ENCODE measurements around the gene CARD11.

DNA sequence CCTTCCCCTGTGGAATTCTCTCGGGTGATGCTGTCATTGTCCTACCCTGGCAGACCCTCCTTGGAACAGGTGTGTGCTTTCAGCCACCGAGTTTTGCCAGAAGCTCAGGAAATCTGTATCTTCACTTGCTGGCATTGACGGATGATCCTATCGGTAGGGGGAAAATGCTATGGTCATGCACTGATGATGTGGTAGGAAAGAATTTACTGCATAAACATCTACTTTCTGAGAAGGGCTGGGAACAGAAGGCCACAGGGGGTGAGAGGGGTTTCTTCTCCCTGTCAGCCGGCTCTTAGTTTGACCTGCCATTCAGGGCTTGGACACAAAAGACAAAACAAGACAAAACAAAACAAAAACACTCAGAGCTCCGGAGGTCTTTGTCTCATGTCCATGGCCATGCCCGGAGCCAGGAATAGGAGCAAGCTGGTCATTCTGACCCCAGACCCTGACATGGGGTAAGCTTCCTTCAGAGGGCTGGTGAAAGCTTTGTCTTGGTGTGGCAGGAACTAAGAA, 43.6 kb upstream of the CARD11 start:
- TF ChIP-seq, protein P1, sequence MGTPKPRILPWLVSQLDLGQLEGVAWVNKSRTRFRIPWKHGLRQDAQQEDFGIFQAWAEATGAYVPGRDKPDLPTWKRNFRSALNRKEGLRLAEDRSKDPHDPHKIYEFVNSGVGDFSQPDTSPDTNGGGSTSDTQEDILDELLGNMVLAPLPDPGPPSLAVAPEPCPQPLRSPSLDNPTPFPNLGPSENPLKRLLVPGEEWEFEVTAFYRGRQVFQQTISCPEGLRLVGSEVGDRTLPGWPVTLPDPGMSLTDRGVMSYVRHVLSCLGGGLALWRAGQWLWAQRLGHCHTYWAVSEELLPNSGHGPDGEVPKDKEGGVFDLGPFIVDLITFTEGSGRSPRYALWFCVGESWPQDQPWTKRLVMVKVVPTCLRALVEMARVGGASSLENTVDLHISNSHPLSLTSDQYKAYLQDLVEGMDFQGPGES (IDR thresholded peaks at IDR 0.05; ENCODE audit: low read depth, low read length), result no peak
- no peak for TF ChIP-seq MAX (IDR thresholded peaks at IDR 0.05; ENCODE audit: low read depth)
- TF ChIP-seq USF1 (IDR thresholded peaks at IDR 0.05; ENCODE audit: borderline replicate concordance, low read depth), result no peak
- TF ChIP-seq NRF1 (IDR thresholded peaks at IDR 0.05; ENCODE audit: low read depth, low read length), result no peak
- TF ChIP-seq YY1 (IDR thresholded peaks at IDR 0.05; ENCODE audit: low read depth), result no peak
- no peak for TF ChIP-seq POLR2AphosphoS5 (IDR thresholded peaks at IDR 0.05; ENCODE audit: low read depth, low read length)
- no peak for TF ChIP-seq FOXM1 (IDR thresholded peaks at IDR 0.05; ENCODE audit: low read depth)
- TF ChIP-seq, protein P2, sequence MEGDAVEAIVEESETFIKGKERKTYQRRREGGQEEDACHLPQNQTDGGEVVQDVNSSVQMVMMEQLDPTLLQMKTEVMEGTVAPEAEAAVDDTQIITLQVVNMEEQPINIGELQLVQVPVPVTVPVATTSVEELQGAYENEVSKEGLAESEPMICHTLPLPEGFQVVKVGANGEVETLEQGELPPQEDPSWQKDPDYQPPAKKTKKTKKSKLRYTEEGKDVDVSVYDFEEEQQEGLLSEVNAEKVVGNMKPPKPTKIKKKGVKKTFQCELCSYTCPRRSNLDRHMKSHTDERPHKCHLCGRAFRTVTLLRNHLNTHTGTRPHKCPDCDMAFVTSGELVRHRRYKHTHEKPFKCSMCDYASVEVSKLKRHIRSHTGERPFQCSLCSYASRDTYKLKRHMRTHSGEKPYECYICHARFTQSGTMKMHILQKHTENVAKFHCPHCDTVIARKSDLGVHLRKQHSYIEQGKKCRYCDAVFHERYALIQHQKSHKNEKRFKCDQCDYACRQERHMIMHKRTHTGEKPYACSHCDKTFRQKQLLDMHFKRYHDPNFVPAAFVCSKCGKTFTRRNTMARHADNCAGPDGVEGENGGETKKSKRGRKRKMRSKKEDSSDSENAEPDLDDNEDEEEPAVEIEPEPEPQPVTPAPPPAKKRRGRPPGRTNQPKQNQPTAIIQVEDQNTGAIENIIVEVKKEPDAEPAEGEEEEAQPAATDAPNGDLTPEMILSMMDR (IDR thresholded peaks at IDR 0.05), result no peak
- no peak for TF ChIP-seq SIN3A (IDR thresholded peaks at IDR 0.05; ENCODE audit: borderline replicate concordance, low read depth, low read length)
- no peak for TF ChIP-seq TCF12 (IDR thresholded peaks at IDR 0.05)

All from SK-N-SH (cell line).